Coronary artery (tissue), 2 donors: ENCODE results near the gene OR1M1.

Experiments
- DNase-seq: peaks from one replicate; pipeline ENCODE4 v3.0.0-alpha.2; 2017; ENCODE audit warnings: low spot score
- H3K27ac ChIP-seq, 2 donors: fragments of 200-600 bp; sonication (generic); one replicate each; pipeline ENCODE4 v1.5.1; 2016 to 2019
- H3K4me3 ChIP-seq: fragments of 200-600 bp; sonication (generic); 2 replicates; pipeline ENCODE4 v1.5.1; 2016; ENCODE audit warnings: mild to moderate bottlenecking, moderate library complexity
- TF ChIP-seq, protein P1 (sequence below): fragments of 200-600 bp; sonication (generic); IDR thresholded peaks from one replicate; pipeline ENCODE4 v1.5.1; 2019; ENCODE audit warnings: antibody characterized with exemption

Gene OR1M1

DNA sequence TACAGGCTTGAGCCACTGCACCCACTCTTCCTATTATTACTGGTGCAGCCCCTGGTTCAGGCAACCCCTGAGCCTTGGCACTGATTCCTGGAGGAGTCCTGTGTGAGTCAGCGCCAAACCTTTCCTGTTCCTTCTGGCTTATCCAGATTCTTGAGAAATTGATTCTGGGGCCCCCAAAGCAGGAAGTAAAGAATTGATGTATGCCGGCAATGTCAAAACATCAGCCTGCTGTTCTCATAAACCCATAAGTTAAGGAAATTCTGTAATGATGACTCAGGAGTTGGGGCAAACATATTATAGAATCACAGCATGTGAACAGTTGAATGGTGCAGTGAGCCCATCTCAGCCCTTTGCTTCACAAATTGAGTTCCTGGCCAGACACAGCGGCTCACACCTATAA, 41.3 kb downstream of the OR1M1 start:
- no peak for DNase-seq
- TF ChIP-seq, protein P1, sequence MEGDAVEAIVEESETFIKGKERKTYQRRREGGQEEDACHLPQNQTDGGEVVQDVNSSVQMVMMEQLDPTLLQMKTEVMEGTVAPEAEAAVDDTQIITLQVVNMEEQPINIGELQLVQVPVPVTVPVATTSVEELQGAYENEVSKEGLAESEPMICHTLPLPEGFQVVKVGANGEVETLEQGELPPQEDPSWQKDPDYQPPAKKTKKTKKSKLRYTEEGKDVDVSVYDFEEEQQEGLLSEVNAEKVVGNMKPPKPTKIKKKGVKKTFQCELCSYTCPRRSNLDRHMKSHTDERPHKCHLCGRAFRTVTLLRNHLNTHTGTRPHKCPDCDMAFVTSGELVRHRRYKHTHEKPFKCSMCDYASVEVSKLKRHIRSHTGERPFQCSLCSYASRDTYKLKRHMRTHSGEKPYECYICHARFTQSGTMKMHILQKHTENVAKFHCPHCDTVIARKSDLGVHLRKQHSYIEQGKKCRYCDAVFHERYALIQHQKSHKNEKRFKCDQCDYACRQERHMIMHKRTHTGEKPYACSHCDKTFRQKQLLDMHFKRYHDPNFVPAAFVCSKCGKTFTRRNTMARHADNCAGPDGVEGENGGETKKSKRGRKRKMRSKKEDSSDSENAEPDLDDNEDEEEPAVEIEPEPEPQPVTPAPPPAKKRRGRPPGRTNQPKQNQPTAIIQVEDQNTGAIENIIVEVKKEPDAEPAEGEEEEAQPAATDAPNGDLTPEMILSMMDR = no peak
- Histone ChIP-seq H3K4me3 (no peak overlapping the region), H3K27ac (no peak overlapping the region)

DNA sequence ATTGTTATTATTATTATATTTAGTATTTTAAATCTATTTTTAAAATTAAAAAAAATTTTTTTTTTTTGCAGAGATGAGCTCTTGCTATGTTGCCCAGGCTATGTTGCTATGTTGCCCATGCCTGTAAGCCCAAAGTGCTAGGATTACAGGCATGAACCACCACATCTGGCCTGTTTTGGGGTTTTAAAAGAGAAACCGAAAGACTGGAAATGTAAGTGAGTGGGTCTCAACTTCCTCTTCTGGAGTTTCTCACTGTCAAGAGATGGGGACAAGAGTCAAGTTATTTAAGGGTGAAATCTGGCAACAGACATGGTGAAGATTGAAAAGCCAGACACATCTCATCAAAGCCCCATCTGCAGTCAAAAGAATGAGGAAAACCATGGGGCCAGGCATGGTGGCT, 44.1 kb downstream of the OR1M1 start:
- no peak for DNase-seq
- Histone ChIP-seq H3K4me3 (no peak overlapping the region), H3K27ac (no peak overlapping the region)
- TF ChIP-seq, protein P1 = no peak

DNA sequence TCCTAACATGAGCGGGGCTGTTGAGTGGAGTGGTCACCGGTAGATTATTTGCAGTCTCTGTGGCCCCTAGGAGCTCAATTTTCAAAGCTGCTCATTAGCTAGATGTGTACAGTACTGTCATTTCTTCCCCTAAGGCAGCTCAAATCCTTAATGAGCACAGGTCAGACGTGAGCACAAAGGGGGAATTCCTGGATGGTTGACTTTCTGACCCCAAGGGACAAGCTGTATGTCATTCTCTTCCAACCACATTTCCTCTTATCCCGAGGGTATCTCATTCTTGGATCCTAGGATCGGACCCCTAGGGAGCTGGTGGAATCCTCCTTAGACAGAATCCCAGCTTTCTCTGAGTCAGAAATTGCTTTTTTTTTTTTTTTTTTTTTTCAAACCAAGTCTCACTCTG, 45.6 kb downstream of the OR1M1 start:
- no peak overlapping the region for H3K27ac ChIP-seq
- no peak overlapping the region for H3K4me3 ChIP-seq
- TF ChIP-seq, protein P1 = no peak
- DNase-seq = no peak

DNA sequence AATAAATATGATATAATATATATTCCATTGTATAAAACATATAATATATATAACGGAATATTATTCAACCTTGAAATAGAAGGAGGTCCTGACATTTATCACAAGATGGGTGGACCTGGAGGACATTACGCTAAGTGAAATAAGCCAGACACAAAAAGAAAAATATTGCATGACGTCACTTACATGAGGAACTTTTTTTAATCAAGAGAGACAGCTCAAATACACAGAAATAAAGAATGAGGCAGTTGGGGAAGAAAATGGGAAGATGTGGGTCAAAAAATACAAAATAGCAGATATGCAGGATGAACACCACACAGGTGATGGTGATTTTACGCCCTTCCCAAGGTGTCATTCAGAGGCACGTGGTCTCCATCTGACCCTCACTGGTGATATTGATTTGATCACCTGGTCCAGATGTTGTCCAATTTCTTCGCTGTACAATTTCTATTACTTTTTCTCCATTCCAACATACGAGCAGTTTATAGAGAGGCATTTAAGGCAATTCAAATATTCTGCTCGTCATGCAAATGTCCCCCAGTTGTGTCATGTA, 52.8 kb downstream of the OR1M1 start:
- Histone ChIP-seq H3K27ac (peak overlapping the region; percentile 78 to 85), H3K4me3 (peak overlapping the region; percentile 76)
- TF ChIP-seq, protein P1 = no peak
- DNase-seq = no peak

DNA sequence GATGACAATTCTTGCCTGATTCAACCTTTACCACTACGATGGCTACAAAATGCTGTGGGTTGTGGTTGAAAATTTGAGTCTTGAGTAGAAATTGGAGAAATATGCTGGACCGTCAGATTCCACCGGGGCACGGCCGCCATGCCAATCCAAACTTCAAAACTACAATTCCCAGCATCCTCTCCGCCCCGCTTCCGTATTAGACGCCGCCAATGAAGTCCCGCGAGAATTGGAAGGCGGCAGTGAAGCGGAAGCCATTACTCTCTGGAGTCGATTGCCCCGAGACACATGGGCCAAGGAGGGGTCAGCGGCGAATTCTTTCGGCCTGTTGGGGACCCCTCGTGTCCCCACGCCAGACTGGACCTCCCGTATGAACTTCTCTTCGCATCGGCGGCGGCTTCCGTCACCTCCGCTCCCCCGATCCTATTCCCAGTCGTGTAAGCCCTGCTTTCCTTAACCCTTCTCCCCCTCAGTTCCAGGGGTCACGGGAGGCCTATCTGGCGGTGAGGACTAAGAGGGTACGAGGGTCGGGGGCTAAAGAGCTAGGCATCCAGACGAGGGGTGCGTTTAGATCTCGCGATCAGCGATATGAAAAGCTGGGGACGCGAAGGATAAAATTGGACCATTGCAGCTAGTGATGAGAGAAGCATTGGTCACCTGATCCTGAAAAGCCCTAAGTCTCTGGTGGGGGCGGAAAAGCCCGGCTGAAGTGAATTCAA, 53.5 kb downstream of the OR1M1 start, which contains the start of gene ZNF317:
TSS of gene ZNF317 (plus strand) at position 239 of the 716 bp plus-strand sequence. CDS start 15,620 bp downstream, outside the sequence.
- TF ChIP-seq, protein P1 = no peak
- Histone ChIP-seq H3K27ac (peak within 1 kb of the TSS; percentile 78 to 85), H3K4me3 (peak within 1 kb of the TSS; percentile 76)
- DNase-seq = peak; percentile 94

DNA sequence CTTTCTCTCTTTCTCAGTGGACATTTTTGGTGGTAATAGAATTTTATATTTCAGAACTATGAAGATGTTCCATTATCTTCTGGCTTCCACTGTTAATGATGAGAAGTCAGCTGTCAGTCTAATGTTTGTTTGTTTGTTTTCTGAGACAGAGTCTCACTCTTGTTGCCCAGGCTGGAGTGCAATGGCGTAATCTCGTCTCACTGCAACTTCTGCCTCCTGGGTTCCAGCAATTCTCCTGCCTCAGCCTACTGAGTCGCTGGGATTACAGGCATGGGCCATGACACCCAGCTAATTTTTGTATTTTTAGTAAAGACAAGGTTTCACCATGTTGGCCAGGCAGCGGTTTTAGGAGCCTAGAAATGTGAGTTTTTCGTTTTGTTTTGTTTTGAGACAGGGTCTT, 58.1 kb downstream of the OR1M1 start:
- Histone ChIP-seq H3K4me3 (no peak overlapping the region), H3K27ac (no peak overlapping the region)
- TF ChIP-seq, protein P1 = no peak
- no peak for DNase-seq
